ENCODE data around the gene RNF128. TPM values are rescaled to one million over a fixed set of nuclear protein-coding genes. Genes with fewer than 3 reads are reported as not detected.

Gene RNF128
- total RNA-seq = 0.18 TPM in 1 of 2 replicates, not detected in the other

DNA sequence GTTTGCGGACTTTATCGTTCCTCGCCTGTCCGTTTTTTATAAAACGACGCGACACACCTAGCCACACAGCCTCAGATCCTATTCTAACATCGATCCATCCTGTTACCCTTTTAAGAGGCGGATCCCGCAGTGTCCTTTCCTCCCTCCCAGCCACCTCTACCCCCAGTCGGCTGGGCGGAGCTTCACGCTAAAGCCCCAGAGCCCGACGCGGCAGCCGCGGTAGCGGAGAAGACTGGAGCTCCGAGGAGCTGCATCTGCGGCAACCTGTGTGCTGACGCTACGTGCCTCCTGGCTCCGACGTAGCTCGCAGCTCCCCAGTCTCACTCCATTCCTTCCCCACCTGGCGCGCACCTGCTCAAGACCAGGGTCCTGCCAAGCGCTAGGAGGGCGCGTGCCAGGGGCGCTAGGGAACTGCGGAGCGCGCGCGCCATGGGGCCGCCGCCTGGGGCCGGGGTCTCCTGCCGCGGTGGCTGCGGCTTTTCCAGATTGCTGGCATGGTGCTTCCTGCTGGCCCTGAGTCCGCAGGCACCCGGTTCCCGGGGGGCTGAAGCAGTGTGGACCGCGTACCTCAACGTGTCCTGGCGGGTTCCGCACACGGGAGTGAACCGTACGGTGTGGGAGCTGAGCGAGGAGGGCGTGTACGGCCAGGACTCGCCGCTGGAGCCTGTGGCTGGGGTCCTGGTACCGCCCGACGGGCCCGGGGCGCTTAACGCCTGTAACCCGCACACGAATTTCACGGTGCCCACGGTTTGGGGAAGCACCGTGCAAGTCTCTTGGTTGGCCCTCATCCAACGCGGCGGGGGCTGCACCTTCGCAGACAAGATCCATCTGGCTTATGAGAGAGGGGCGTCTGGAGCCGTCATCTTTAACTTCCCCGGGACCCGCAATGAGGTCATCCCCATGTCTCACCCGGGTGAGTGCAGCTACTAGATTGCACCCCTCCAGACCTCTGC is at the start of gene RNF128:
Gene RNF128, plus strand, starts transcription at position 217 of the 953 bp plus-strand sequence. Its CDS starts 213 bp downstream, at position 430.

DNA sequence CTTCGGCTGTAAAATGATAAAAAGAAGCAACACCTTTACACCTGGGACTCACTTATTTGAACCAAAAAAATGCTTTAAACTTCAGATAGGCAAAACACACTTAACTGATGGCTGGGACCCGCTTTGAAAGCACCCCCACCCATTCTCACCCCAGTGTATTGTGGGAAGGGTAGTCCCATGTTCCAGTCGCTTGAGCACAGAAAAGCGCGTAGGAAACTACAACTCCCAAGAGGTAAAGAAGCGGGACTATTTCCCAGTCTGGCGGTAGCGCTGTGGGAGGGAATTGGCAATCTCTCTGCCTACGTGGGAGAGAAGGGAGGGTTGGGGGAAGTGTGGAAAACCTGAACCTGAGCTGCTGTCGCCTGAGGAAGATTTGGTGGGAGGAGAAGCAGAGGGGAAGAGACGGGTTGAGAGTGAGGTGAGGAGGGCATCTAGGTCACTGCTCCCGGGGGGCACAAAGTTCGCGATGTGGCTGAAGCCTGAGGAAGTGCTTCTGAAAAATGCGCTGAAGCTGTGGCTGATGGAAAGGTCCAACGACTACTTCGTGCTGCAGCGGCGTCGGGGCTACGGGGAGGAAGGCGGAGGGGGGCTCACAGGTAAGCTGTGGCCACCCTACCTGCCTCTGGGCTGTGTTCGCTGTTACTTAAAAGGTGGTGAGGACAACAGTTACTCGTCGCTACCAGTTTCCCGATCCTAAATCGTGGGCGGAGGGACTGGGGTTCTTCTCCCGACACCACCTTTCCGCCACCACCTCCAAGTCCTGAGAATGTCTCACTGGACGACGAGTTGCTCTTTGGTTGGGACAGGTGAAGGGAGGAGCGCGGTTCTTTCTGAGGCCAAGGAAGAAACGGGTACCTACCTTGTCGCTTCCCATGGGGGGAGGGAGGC is 76.1 kb downstream of the RNF128 start, which contains the start of gene TBC1D8B:
Gene TBC1D8B, plus strand, starts transcription at position 286 of the 888 bp plus-strand sequence. Its CDS starts 181 bp downstream, at position 467.

Other genes with a start within 250 kb of the RNF128 start
- 1.2 and 5.5 TPM in 2 replicates for gene RADX, start 114.7 kb upstream of the RNF128 start, total RNA-seq
- gene TBC1D8B, start 76.0 kb downstream of the RNF128 start, total RNA-seq = 8.6 and 12.8 TPM in 2 replicates
- gene RIPPLY1, start 176.6 kb downstream of the RNF128 start, total RNA-seq = not detected in 2 replicates
- under 0.01 TPM in 1 of 2 replicates, not detected in the other for gene CLDN2, start 193.7 kb downstream of the RNF128 start, total RNA-seq